HG02870 (cell line): Measurements from ENCODE around the gene PES1.
"Not testable (repeated sequence)": the region's sequence is repeated elsewhere in the genome, so short reads cannot be mapped to it uniquely, and the experiment has no call there.

Experiments
- ATAC-seq: cut with Tn5 transposase; IDR thresholded peaks from one replicate; pipeline ENCODE4 v1.9.1; 2021; ENCODE audit warnings: mild to moderate bottlenecking, moderate library complexity; ENCODE audit not compliant: unreplicated experiment

Gene PES1

GRCh38 chr22:30609260-30610185 is 17.8 kb upstream of the PES1 start:
- peak; percentile 45 for ATAC-seq

GRCh38 chr22:30607939-30608338 is 16.2 kb upstream of the PES1 start:
- no peak for ATAC-seq

GRCh38 chr22:30607300-30607930 is 15.7 kb upstream of the PES1 start:
- no peak for ATAC-seq

GRCh38 chr22:30606455-30607299 is 15.0 kb upstream of the PES1 start, which contains the start of gene TCN2:
Gene TCN2, plus strand, starts transcription at chr22:30607174. Its CDS starts 158 bp downstream, at chr22:30607332.
- ATAC-seq, result no peak

- ATAC-seq, result no peak
Measured at GRCh38 chr22:30605449-30606110, 13.9 kb upstream of the PES1 start.

- ATAC-seq, result no peak
Measured at GRCh38 chr22:30604723-30605122, 13.0 kb upstream of the PES1 start.

GRCh38 chr22:30603801-30604200 is 12.1 kb upstream of the PES1 start:
- no peak for ATAC-seq

GRCh38 chr22:30602049-30602448 is 10.3 kb upstream of the PES1 start:
- no peak for ATAC-seq

- ATAC-seq, result no peak
Measured at GRCh38 chr22:30601464-30601863, 9.8 kb upstream of the PES1 start.

- ATAC-seq, result no peak
Measured at GRCh38 chr22:30600921-30601320, 9.2 kb upstream of the PES1 start.

GRCh38 chr22:30598986-30599385 is 7.3 kb upstream of the PES1 start:
- ATAC-seq, result no peak

GRCh38 chr22:30596886-30597285 is 5.2 kb upstream of the PES1 start:
- no peak for ATAC-seq

- ATAC-seq, result no peak
Measured at GRCh38 chr22:30596199-30596598, 4.5 kb upstream of the PES1 start.

GRCh38 chr22:30592360-30592713 is 627 bp upstream of the PES1 start:
- ATAC-seq, result not testable (repeated sequence)

GRCh38 chr22:30591191-30591587 is 521 bp downstream of the PES1 start:
- no peak for ATAC-seq

GRCh38 chr22:30586414-30586813 is 5.3 kb downstream of the PES1 start:
- no peak for ATAC-seq

GRCh38 chr22:30584441-30584840 is 7.3 kb downstream of the PES1 start:
- ATAC-seq, result no peak

GRCh38 chr22:30582788-30583545 is 8.7 kb downstream of the PES1 start:
- no peak for ATAC-seq

GRCh38 chr22:30582051-30582450 is 9.7 kb downstream of the PES1 start:
- no peak for ATAC-seq

GRCh38 chr22:30580896-30581295 is 10.8 kb downstream of the PES1 start:
- ATAC-seq, result no peak
